ENCODE data around the gene ANKRD66. TPM values are rescaled to one million over a fixed set of nuclear protein-coding genes. Genes with fewer than 3 reads are reported as not detected.

Gene ANKRD66
- total and polyA plus RNA-seq, 2 of the 4 experiments (the other 2 are of a cell fraction) = not detected

- Histone ChIP-seq H3K36me3 (ENCODE audit: control insufficient read depth, insufficient read depth, low read length) (no peaks in the 10 kb centered on the region), H2BK5ac (ENCODE audit: low read depth, low read length, poor library complexity, severe bottlenecking) (no peak overlapping the region), H3K9ac (ENCODE audit: low read depth, low read length) (no peak overlapping the region), H3K4me2 (ENCODE audit: low read depth, low read length) (no peak overlapping the region), H3K56ac (ENCODE audit: extremely low read depth, insufficient read depth, low read length) (no peak overlapping the region), H3K4me1 (ENCODE audit: control insufficient read depth, insufficient read depth, low read length) (no peaks in the 10 kb centered on the region), H3K9me3 (ENCODE audit: control insufficient read depth, insufficient read depth, low read length) (no peaks in the 10 kb centered on the region), H4K5ac (ENCODE audit: low read depth, low read length) (no peak overlapping the region), H2BK15ac (ENCODE audit: low read depth, low read length) (no peak overlapping the region), H3K4me3 (ENCODE audit: insufficient read depth, low read depth, low read length) (no peak overlapping the region), H2AK9ac (replicated peaks; ENCODE audit: low read depth, low read length, poor library complexity) (no peak overlapping the region), H4K20me1 (ENCODE audit: insufficient read depth, low read length) (no peaks in the 10 kb centered on the region), H2AFZ (replicated peaks; ENCODE audit: low read length, poor library complexity) (no peak overlapping the region), H3K4ac (ENCODE audit: low read depth, low read length) (no peak overlapping the region), H4K8ac (ENCODE audit: low read depth in 2 of 2, low read length in 2 of 2) (no peak overlapping the region), H3K23ac (ENCODE audit: low read depth, low read length) (no peak overlapping the region), H3K18ac (ENCODE audit: low read depth, low read length) (no peak overlapping the region), H2AK5ac (ENCODE audit: low read depth, low read length) (no peak overlapping the region), H2BK120ac (ENCODE audit: low read depth, low read length) (no peak overlapping the region), H3K27ac (ENCODE audit: insufficient read depth, low read length) (no peak overlapping the region), H3K27me3 (ENCODE audit: control insufficient read depth, insufficient read depth, low read length) (no peaks in the 10 kb centered on the region), H3K14ac (replicated peaks; ENCODE audit: low read depth, low read length) (no peak overlapping the region), H2BK20ac (ENCODE audit: low read depth, low read length) (no peak overlapping the region), H3K9me1 (ENCODE audit: insufficient read depth, low read length) (no peaks in the 10 kb centered on the region), H3K79me1 (ENCODE audit: low read depth in 1 of 2, low read length in 2 of 2) (no peaks in the 10 kb centered on the region), H4K91ac (ENCODE audit: insufficient read depth, low read depth, low read length) (no peak overlapping the region)
- no CpG with 5 or more reads among the region's 1 CpG for WGBS, 2 experiments (ENCODE audit: extremely low coverage in 2 of 2, insufficient read length in 1 of 2)
- ChIA-PET CTCF (no interaction called here), POLR2A (ENCODE audit: unreplicated experiment) (no interaction called here)
- TF ChIP-seq NFE2L2 (IDR thresholded peaks at IDR 0.05; ENCODE audit: low read depth, low read length) = no peak
- intact Hi-C loops (cut with micrococcal nuclease) = no loop called here
- no peak for ATAC-seq (ENCODE audit: low read depth)
- BruUV-seq (replicated peaks) = no TSS peak
- dilution Hi-C loops (cut with HindIII; ENCODE audit: low sequenced_read_pairs, unreplicated experiment) = no loop called here
- no peak for DNase-seq
- in situ Hi-C loops (cut with MboI; ENCODE audit: low sequenced_read_pairs) = no loop called here
Observed at GRCh38 chr6:46772016-46772415, 25.3 kb downstream of the ANKRD66 start.
